WTC11 (cell line): ENCODE measurements around the gene ZRANB1. TPM values are rescaled to one million over a fixed set of nuclear protein-coding genes. Genes with fewer than 3 reads are reported as not detected.

Experiments
- ATAC-seq: fragments of 200-7000 bp; cut with Tn5 transposase; 2 replicates; pipeline ENCODE4 v1.10.0; 2021; ENCODE audit warnings: mild to moderate bottlenecking, moderate library complexity
- CTCF ChIA-PET: fragments of 300-600 bp; sonication (Branson Sonifier 250); formaldehyde crosslinking; loops from one replicate; lab custom pipeline; 2021; ENCODE audit warnings: antibody characterized with exemption; lab: Charles Lee
- POLR2A ChIA-PET: fragments of 350-600 bp; sonication (Branson Sonifier 250); formaldehyde crosslinking; loops from one replicate; lab custom pipeline; 2021; ENCODE audit warnings: antibody characterized with exemption; lab: Charles Lee
- DNase-seq: peaks from one replicate; pipeline ENCODE4 v3.0.0; 2021; ENCODE audit warnings: low spot score
- H3K27ac Mint-ChIP-seq: 2 replicates; pipeline ENCODE4 v1.8.0; 2021; ENCODE audit warnings: mixed read lengths
- H3K27me3 Mint-ChIP-seq: 2 replicates; pipeline ENCODE4 v1.8.0; 2021; ENCODE audit warnings: low read depth, mild to moderate bottlenecking, moderate library complexity, mixed read lengths
- H3K36me3 Mint-ChIP-seq: 2 replicates; pipeline ENCODE4 v1.8.0; 2021; ENCODE audit warnings: mixed read lengths
- H3K4me1 Mint-ChIP-seq: 2 replicates; pipeline ENCODE4 v1.8.0; 2022; ENCODE audit warnings: mixed read lengths
- H3K4me3 Mint-ChIP-seq: 2 replicates; pipeline ENCODE4 v1.8.0; 2021; ENCODE audit warnings: mild to moderate bottlenecking, moderate library complexity, mixed read lengths
- H3K9me3 Mint-ChIP-seq: 2 replicates; pipeline ENCODE4 v1.8.0; 2021; ENCODE audit warnings: mixed read lengths
- ARID4B ChIP-seq: sonication (generic); formaldehyde crosslinking; IDR thresholded peaks from 2 replicates; pipeline ENCODE4 v1.8.0; 2023; ENCODE audit warnings: missing genetic modification reagents, mild to moderate bottlenecking, borderline replicate concordance
- ATF1 ChIP-seq: sonication (generic); formaldehyde crosslinking; IDR thresholded peaks from 2 replicates; pipeline ENCODE4 v1.8.1; 2023; ENCODE audit warnings: mild to moderate bottlenecking, moderate library complexity, missing genetic modification reagents
- ATF2 ChIP-seq: sonication (generic); formaldehyde crosslinking; IDR thresholded peaks from 2 replicates; pipeline ENCODE4 v1.8.1; 2022; ENCODE audit warnings: low read depth, missing genetic modification reagents, borderline replicate concordance
- ETV6 ChIP-seq: sonication (generic); formaldehyde crosslinking; IDR thresholded peaks from 2 replicates; pipeline ENCODE4 v1.8.1; 2022; ENCODE audit warnings: mild to moderate bottlenecking, missing genetic modification reagents
- FOXK1 ChIP-seq: sonication (generic); formaldehyde crosslinking; IDR thresholded peaks from 2 replicates; pipeline ENCODE4 v1.8.0; 2022; ENCODE audit warnings: mild to moderate bottlenecking, moderate library complexity, missing genetic modification reagents
- FOXP4 ChIP-seq: sonication (generic); formaldehyde crosslinking; IDR thresholded peaks from 2 replicates; pipeline ENCODE4 v1.8.0; 2022; ENCODE audit warnings: mild to moderate bottlenecking, missing genetic modification reagents
- MAX ChIP-seq: sonication (generic); formaldehyde crosslinking; IDR thresholded peaks from 2 replicates; pipeline ENCODE4 v1.8.0; 2022; ENCODE audit warnings: mild to moderate bottlenecking, missing genetic modification reagents
- MYBL2 ChIP-seq: sonication (generic); formaldehyde crosslinking; IDR thresholded peaks from 2 replicates; pipeline ENCODE4 v1.8.1; 2023; ENCODE audit warnings: mild to moderate bottlenecking, moderate library complexity, missing genetic modification reagents
- NFYB ChIP-seq: sonication (generic); formaldehyde crosslinking; conservative IDR thresholded peaks from 2 replicates; pipeline ENCODE4 v1.8.0; 2022; ENCODE audit warnings: low read depth, missing genetic modification reagents
- PRDM15 ChIP-seq: sonication (generic); formaldehyde crosslinking; IDR thresholded peaks from 2 replicates; pipeline ENCODE4 v1.8.0; 2022; ENCODE audit warnings: missing genetic modification reagents
- TCF7 ChIP-seq: sonication (generic); formaldehyde crosslinking; IDR thresholded peaks from 2 replicates; pipeline ENCODE4 v1.8.0; 2022; ENCODE audit warnings: mild to moderate bottlenecking, low read depth, missing genetic modification reagents, moderate library complexity
- USF1 ChIP-seq: sonication (generic); formaldehyde crosslinking; IDR thresholded peaks from 2 replicates; pipeline ENCODE4 v1.8.0; 2022; ENCODE audit warnings: mild to moderate bottlenecking, missing genetic modification reagents
- ZNF232 ChIP-seq: sonication (generic); formaldehyde crosslinking; IDR thresholded peaks from 2 replicates; pipeline ENCODE4 v1.8.0; 2022; ENCODE audit warnings: mild to moderate bottlenecking, missing genetic modification reagents
- ZNF423 ChIP-seq: fragments of 250-450 bp; sonication (Bioruptor Pico); IDR thresholded peaks from 2 replicates; pipeline ENCODE4 v2.1.2; 2022; ENCODE audit warnings: mild to moderate bottlenecking, moderate library complexity
- ZNF425 ChIP-seq: fragments of 250-450 bp; sonication (Bioruptor Pico); conservative IDR thresholded peaks from 2 replicates; pipeline ENCODE4 v1.9.0; 2021; ENCODE audit warnings: mild to moderate bottlenecking
- total RNA-seq: library from RNA; stranded (reverse); gene quantifications from 3 replicates; pipeline ENCODE4 v1.2.3, GENCODE V29; 2021
- TF ChIP-seq, protein P1 (sequence below): fragments of 200-600 bp; IDR thresholded peaks from 2 replicates; pipeline ENCODE4 v1.8.0; 2022; ENCODE audit warnings: antibody characterized with exemption
- TF ChIP-seq, protein P2 (sequence below): fragments of 250-450 bp; sonication (Bioruptor Pico); IDR thresholded peaks from 2 replicates; pipeline ENCODE4 v1.9.0; 2021; ENCODE audit warnings: moderate library complexity, mild to moderate bottlenecking, inconsistent platforms, borderline replicate concordance

The ZRANB1 gene
- total RNA-seq, 1 experiment from 2014 or later, result 15.9 TPM

DNA sequence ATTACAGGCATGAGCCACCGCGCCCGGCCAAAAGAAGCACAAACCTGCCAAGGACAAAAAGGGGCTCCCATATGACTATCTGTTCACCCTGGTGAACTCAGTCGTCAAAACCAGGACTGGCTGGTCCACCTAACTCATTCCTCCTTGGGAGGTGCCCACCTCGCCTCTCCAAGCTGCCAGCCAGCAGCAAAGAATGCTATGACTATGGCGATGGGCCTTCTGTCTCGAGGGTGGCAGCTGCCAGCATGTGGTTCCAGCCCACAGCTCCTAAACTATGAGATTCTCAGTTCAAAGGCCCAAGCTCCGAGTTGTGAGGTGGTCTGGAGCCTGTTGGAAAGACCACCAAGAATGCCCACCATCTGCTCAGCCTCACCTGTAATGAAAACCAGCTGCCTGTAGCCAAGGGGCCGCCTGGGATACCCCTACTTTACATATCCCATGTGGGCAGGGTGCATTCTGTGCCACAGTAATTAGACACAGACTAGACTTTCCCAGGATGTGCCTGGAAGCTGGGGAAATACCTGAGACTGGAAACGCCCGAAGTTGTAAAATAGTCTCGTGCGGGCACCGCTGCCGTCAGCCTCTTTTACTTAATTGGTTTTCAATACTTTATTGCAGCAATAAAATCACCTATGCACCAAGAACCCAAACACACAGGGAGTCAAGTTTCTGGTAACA lies 71.1 kb downstream of the ZRANB1 start (continued):
- TF ChIP-seq ATF1, result no peak
- TF ChIP-seq ZNF425 (CRISPR knock-in tag), result no peak
- TF ChIP-seq MYBL2 (CRISPR knock-in tag), result no peak
- no peak for TF ChIP-seq TCF7 (CRISPR knock-in tag)
- TF ChIP-seq ARID4B (CRISPR knock-in tag), result no peak
- TF ChIP-seq ZNF423 (CRISPR knock-in tag), result no peak

GRCh38 chr10:125013529-125013872 lies 71.6 kb downstream of the ZRANB1 start:
- Mint-ChIP-seq H3K9me3 (no peaks in the 10 kb centered on the region), H3K4me3 (no peak overlapping the region), H3K36me3 (peaks cover 22% of the 10 kb centered on the region), H3K27me3 (no peaks in the 10 kb centered on the region), H3K27ac (peak overlapping the region; percentile 69), H3K4me1 (peaks cover 59% of the 10 kb centered on the region)
- ATAC-seq (no peak), DNase-seq (no peak)
- ChIA-PET CTCF (interaction anchor here (0.7 to 1.4 kb wide), 2 partner anchors 21 to 48 kb away, joined by 3 read pairs; no protein-coding TSS in a partner anchor), POLR2A (no interaction called here)
- no peak for TF ChIP-seq ETV6 (CRISPR knock-in tag)
- TF ChIP-seq, protein P1, sequence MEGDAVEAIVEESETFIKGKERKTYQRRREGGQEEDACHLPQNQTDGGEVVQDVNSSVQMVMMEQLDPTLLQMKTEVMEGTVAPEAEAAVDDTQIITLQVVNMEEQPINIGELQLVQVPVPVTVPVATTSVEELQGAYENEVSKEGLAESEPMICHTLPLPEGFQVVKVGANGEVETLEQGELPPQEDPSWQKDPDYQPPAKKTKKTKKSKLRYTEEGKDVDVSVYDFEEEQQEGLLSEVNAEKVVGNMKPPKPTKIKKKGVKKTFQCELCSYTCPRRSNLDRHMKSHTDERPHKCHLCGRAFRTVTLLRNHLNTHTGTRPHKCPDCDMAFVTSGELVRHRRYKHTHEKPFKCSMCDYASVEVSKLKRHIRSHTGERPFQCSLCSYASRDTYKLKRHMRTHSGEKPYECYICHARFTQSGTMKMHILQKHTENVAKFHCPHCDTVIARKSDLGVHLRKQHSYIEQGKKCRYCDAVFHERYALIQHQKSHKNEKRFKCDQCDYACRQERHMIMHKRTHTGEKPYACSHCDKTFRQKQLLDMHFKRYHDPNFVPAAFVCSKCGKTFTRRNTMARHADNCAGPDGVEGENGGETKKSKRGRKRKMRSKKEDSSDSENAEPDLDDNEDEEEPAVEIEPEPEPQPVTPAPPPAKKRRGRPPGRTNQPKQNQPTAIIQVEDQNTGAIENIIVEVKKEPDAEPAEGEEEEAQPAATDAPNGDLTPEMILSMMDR, result no peak
- TF ChIP-seq MAX, result no peak
- TF ChIP-seq FOXP4 (CRISPR knock-in tag), result no peak
- TF ChIP-seq, protein P2, sequence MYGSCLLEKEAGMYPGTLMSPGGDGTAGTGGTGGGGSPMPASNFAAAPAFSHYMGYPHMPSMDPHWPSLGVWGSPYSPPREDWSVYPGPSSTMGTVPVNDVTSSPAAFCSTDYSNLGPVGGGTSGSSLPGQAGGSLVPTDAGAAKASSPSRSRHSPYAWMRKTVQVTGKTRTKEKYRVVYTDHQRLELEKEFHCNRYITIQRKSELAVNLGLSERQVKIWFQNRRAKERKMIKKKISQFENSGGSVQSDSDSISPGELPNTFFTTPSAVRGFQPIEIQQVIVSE (CRISPR knock-in tag), result no peak
- no peak for TF ChIP-seq TCF7 (CRISPR knock-in tag)
- no peak for TF ChIP-seq USF1 (CRISPR knock-in tag)
- no peak for TF ChIP-seq MYBL2 (CRISPR knock-in tag)
- TF ChIP-seq ATF2, result no peak
- no peak; the same call in 1 of the 2 replicates for TF ChIP-seq PRDM15
- TF ChIP-seq NFYB (CRISPR knock-in tag), result no peak
- no peak for TF ChIP-seq ZNF232 (CRISPR knock-in tag)
- TF ChIP-seq FOXK1 (CRISPR knock-in tag), result no peak
